IPS-11a (cell line): ENCODE measurements around the gene KNG1.
"Not testable (repeated sequence)": the region's sequence is repeated elsewhere in the genome, so short reads cannot be mapped to it uniquely, and the experiment has no call there.

Experiments
- H3K4me3 ChIP-seq: one replicate; pipeline ENCODE4 v1.5.1; 2013; ENCODE audit warnings: low read depth, low read length, control low read depth

KNG1 gene

GRCh38 chr3:186717039-186717457, at the start of gene KNG1:
TSS of gene KNG1 (plus strand) at chr3:186717359. CDS start at chr3:186717543, 184 bp downstream.
- H3K4me3 ChIP-seq, result no peak within 1 kb of the TSS

- H3K4me3 ChIP-seq, result no peak overlapping the region
Measured at GRCh38 chr3:186668426-186668825, 48.7 kb upstream of the KNG1 start.

- H3K4me3 ChIP-seq, result no peak overlapping the region
Measured at GRCh38 chr3:186669378-186670084, 47.6 kb upstream of the KNG1 start.

- H3K4me3 ChIP-seq, result no peak overlapping the region
Measured at GRCh38 chr3:186670155-186670554, 47.0 kb upstream of the KNG1 start.

- no peak overlapping the region for H3K4me3 ChIP-seq
Measured at GRCh38 chr3:186671051-186671450, 46.1 kb upstream of the KNG1 start.

GRCh38 chr3:186678604-186679003, 38.6 kb upstream of the KNG1 start:
- H3K4me3 ChIP-seq, result no peak overlapping the region

- no peak overlapping the region for H3K4me3 ChIP-seq
Measured at GRCh38 chr3:186679151-186679550, 38.0 kb upstream of the KNG1 start.

GRCh38 chr3:186680869-186681268, 36.3 kb upstream of the KNG1 start:
- no peak overlapping the region for H3K4me3 ChIP-seq

- H3K4me3 ChIP-seq, result no peak overlapping the region
Measured at GRCh38 chr3:186682812-186683211, 34.3 kb upstream of the KNG1 start.

GRCh38 chr3:186683979-186684378, 33.2 kb upstream of the KNG1 start:
- no peak overlapping the region for H3K4me3 ChIP-seq

- H3K4me3 ChIP-seq, result not testable (repeated sequence)
Measured at GRCh38 chr3:186686475-186686874, 30.7 kb upstream of the KNG1 start.

- no peak overlapping the region for H3K4me3 ChIP-seq
Measured at GRCh38 chr3:186687120-186687651, 30.0 kb upstream of the KNG1 start.

- not testable (repeated sequence) for H3K4me3 ChIP-seq
Measured at GRCh38 chr3:186690304-186690703, 26.9 kb upstream of the KNG1 start.

GRCh38 chr3:186691676-186692075, 25.5 kb upstream of the KNG1 start:
- no peak overlapping the region for H3K4me3 ChIP-seq

- H3K4me3 ChIP-seq, result no peak overlapping the region
Measured at GRCh38 chr3:186693843-186694242, 23.3 kb upstream of the KNG1 start.

GRCh38 chr3:186694288-186695032, 22.7 kb upstream of the KNG1 start:
- no peak overlapping the region for H3K4me3 ChIP-seq

GRCh38 chr3:186696522-186696921, 20.6 kb upstream of the KNG1 start:
- H3K4me3 ChIP-seq, result no peak overlapping the region

- no peak overlapping the region for H3K4me3 ChIP-seq
Measured at GRCh38 chr3:186697510-186697909, 19.6 kb upstream of the KNG1 start.

- H3K4me3 ChIP-seq, result no peak overlapping the region
Measured at GRCh38 chr3:186700267-186700666, 16.9 kb upstream of the KNG1 start.

GRCh38 chr3:186702451-186702850, 14.7 kb upstream of the KNG1 start:
- not testable (repeated sequence) for H3K4me3 ChIP-seq

- no peak overlapping the region for H3K4me3 ChIP-seq
Measured at GRCh38 chr3:186705882-186706780, 11.0 kb upstream of the KNG1 start.
